ENCODE measurements around the gene ATP8A1.

GRCh38 chr4:42425146-42426065 lies 231.5 kb downstream of the ATP8A1 start:
- TF ChIP-seq, protein P1, sequence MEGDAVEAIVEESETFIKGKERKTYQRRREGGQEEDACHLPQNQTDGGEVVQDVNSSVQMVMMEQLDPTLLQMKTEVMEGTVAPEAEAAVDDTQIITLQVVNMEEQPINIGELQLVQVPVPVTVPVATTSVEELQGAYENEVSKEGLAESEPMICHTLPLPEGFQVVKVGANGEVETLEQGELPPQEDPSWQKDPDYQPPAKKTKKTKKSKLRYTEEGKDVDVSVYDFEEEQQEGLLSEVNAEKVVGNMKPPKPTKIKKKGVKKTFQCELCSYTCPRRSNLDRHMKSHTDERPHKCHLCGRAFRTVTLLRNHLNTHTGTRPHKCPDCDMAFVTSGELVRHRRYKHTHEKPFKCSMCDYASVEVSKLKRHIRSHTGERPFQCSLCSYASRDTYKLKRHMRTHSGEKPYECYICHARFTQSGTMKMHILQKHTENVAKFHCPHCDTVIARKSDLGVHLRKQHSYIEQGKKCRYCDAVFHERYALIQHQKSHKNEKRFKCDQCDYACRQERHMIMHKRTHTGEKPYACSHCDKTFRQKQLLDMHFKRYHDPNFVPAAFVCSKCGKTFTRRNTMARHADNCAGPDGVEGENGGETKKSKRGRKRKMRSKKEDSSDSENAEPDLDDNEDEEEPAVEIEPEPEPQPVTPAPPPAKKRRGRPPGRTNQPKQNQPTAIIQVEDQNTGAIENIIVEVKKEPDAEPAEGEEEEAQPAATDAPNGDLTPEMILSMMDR (IDR thresholded peaks at IDR 0.05): no peak
- no peak for TF ChIP-seq POLR2A (IDR thresholded peaks at IDR 0.05; ENCODE audit: low read depth)
- no peak for TF ChIP-seq POLR2AphosphoS5 (IDR thresholded peaks at IDR 0.05)
- TF ChIP-seq EP300 (IDR thresholded peaks at IDR 0.05): no peak

All from esophagus muscularis mucosa (tissue), 4 donors.